ENCODE data around the gene C1QTNF12.

Gene C1QTNF12

DNA sequence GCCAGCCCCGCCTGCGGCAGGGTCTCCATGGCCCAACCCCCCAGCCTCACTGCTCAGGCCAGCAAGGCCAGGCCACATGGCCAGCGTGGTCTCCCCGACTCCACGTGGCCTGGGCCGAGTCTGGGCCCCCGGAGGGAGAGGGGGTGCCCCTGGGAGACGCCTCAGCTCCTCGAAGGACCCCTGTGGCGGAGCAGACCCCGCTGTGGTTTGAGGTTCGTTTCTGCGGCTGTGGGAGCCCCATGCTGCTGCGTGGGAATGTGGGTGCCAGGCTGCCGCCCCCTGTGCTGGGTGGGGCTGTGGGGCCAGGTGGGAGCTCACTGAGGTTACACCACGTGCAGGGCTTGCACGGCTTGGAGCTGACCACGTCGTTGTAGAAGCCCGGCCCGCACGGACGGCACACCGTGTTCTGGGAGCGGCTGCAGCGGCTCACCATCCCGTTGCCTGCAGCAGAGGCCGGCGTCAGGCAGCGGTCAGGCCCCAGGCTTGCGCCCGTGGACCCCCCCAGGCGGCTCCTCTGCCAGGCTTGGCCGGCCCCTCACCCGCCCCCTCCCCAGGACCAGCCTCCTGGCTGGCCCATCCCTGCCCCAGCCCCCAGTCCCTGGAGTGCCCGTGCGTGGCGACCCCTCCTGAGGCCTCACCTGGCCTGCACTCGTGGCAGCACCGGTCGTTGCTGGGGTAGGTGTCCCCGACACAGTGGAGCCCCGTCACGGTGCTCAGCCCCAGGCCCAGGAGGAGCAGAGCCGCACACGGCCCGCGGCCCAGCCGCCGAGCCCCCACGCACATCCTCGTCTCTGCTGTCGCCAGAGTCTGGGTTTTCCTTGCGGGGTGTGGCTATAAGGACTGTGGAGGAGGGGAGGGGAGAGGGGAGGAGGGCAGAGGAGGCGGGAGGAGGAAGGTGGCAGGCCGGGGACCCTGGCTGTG, 32.9 kb downstream of the C1QTNF12 start, which contains the start of gene TNFRSF4:
Gene TNFRSF4 (minus strand): TSS at position 809 of the 921 bp plus-strand sequence. CDS start 26 bp downstream, at position 783.
- no peak for DNase-seq (ENCODE audit: low read depth)

DNA sequence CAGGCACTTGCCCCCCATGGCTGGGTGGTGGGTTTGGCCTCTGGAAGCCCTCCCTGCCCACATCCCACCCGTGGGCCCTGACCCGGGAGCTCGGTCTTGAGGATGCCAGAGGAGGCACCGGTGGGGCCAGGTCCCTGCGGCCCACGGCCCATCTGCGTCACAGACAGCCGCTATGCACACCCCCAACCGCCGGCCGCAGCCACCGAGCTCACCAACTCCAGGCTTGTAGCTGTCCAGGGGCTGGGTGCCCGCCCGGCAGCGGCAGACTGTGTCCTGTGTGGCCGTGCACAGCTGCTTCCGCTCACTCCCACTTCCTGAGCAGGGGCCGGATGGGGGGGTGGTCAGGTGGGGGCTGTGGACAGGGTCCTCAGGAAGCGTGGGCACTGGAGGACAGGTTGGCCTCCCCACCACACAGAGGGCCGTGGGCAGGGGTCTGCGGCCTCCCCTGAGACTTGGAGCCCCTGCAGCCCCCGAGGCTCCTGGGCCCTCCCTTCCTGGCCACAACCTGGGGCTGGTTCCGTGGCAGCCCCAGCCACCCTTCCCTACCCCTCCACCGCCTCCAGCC, 33.7 kb downstream of the C1QTNF12 start:
- DNase-seq (ENCODE audit: low read depth) = no peak

GRCh38 chr1:1211541-1212441, 34.7 kb downstream of the C1QTNF12 start:
- DNase-seq (ENCODE audit: low read depth) = no peak

- no peak for DNase-seq (ENCODE audit: low read depth)
Measured at GRCh38 chr1:1210726-1211540, 35.6 kb downstream of the C1QTNF12 start.

- DNase-seq (ENCODE audit: low read depth) = no peak
Measured at GRCh38 chr1:1208713-1209433, 37.6 kb downstream of the C1QTNF12 start.

- no peak for DNase-seq (ENCODE audit: low read depth)
Measured at GRCh38 chr1:1207571-1207892, 39.0 kb downstream of the C1QTNF12 start.

DNA sequence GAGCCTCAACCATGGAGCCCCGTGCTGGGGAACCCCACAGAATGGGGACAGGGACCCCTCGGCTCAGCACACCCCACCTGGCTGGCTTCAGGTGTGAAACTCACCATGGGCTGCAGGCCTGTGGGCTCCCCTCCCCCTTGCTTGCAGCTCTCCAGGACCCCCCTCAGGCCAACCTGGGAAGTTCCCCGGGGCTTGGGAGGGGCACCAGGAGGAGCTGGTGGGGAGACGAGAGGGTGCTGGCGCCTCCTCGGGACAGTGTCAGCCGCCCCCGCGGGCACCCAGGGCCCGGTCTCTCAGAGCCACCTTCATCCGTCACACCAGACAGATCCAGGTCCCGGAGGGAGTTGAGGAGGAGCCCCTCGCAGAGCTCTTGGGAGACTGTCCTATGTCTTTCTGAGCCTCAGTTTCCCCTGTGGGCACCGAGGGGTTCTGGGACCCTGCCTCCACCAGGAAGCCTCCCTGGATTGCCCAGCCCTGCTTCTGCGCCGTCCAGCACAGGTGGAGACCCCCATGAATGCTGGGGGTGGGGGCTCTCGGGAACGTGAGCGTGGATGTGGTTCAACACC, 39.5 kb downstream of the C1QTNF12 start:
- DNase-seq (ENCODE audit: low read depth) = no peak

GRCh38 chr1:1206376-1206965, 40.1 kb downstream of the C1QTNF12 start, which contains the start of gene TNFRSF18:
TSS of gene TNFRSF18 (minus strand) at chr1:1206592. CDS start at chr1:1206571, 21 bp downstream.
- DNase-seq (ENCODE audit: low read depth) = no peak

GRCh38 chr1:1205769-1206375, 40.6 kb downstream of the C1QTNF12 start:
- DNase-seq (ENCODE audit: low read depth) = no peak

DNA sequence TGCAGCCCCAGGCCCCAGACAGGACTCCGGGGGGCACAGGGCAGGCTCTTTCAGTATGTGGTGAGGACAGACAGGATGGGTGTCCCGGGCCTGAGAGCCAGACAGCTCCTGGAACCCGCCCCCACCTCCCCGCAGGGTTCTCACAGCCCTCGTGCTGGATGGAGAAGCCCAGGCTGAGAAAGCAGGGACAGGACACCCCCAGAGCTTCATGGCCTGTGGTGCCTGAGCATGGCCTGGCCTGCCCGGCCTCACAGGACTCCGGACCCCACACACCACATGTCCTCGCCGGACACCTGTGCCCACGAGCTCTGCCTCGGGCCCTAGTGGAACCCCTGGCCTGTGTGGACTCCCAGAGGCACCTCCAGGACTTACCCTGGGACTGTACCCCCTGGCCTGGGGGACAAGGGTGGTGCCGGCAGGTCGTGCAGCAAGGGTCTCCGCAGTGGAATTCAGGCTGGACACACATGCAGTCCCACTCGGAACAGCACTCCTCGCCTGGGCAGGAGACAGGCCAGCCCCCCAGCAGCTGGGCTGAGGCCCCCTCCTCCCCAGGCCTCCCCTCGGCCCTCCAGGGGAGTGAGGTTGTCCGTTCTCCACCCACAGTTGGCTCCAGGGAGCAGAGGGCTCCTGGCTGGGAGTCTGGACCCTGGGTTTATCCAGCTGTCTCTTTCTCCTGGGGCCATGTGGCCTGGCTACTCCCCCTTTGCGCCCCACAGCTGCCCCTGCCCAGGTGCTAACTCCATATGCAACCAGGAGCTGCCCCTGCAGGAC, 41.3 kb downstream of the C1QTNF12 start:
- no peak for DNase-seq (ENCODE audit: low read depth)

- DNase-seq (ENCODE audit: low read depth) = no peak
Measured at GRCh38 chr1:1204425-1204920, 42.0 kb downstream of the C1QTNF12 start.

GRCh38 chr1:1203561-1204424, 42.7 kb downstream of the C1QTNF12 start:
- no peak for DNase-seq (ENCODE audit: low read depth)

GRCh38 chr1:1202831-1203560, 43.5 kb downstream of the C1QTNF12 start:
- DNase-seq (ENCODE audit: low read depth) = no peak

DNA sequence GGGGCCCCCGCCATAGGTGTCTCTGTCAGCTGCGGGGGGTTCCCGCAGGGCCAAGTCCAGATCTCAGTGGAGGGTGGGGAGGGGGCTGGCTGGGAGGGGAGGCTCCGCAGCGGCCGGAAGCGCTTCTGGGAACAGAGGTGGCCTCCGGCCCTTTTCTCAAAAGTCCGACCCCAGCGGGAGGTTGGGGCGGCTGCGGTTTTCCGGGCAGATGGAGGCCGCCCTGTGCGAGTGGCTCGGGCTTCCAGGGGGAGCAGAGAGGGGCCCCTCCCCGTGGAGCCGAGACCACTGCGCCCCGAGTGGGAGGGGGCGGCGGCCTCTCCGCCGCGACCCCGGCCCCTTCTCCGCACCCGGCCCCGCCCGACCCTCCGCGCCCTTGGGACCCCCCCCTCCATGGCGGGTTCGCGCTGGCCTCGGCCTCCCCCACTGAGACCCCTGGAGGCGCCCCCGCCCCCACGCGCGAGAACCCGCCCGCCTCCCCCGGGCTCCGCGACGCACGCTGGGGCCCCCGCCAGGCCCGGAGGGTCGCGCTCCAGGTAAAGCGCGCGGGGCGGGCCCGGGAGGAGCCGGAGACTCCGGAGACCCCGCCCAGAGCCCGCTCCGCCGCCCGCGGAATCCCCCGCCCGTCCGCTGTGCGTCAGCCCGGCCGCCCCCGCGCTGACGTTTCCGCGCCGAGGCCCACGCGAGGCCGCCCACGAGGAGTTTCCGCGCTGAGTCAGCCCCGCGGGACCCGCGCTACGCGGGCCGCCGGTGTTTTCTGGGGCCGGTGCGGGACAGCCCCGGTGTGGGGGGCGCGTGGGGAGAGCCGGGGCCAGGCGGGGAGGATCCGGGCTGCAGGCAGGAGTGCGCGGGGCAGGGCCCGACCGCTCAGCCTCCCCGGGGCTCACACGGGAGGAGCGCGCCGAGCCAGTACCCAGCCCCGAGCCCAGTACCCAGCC, 45.4 kb downstream of the C1QTNF12 start:
- peak; percentile 14 for DNase-seq (ENCODE audit: low read depth)

- DNase-seq (ENCODE audit: low read depth) = no peak
Measured at GRCh38 chr1:1199961-1200875, 46.3 kb downstream of the C1QTNF12 start.

Data from GM04504 (cell line).